Mesothelial cell of epicardium (in vitro differentiated cells): ENCODE results near the gene CASP3. TPM values are rescaled to one million over a fixed set of nuclear protein-coding genes. Genes with fewer than 3 reads are reported as not detected.

Experiments
- DNase-seq, 2 experiments: peaks; one replicate each; pipeline ENCODE4 v3.0.0; 2021; ENCODE audit warnings: low spot score in 2 of 2; ENCODE audit not compliant: unreplicated experiment in 2 of 2
- H3K27ac Mint-ChIP-seq: 2 replicates; pipeline ENCODE4 v1.8.0; 2021; ENCODE audit warnings: mixed read lengths
- H3K27me3 Mint-ChIP-seq: 2 replicates; pipeline ENCODE4 v1.8.0; 2021; ENCODE audit warnings: low read depth, mixed read lengths
- H3K36me3 Mint-ChIP-seq: 2 replicates; pipeline ENCODE4 v1.8.0; 2021; ENCODE audit warnings: mixed read lengths
- H3K4me1 Mint-ChIP-seq: 2 replicates; pipeline ENCODE4 v1.8.0; 2021; ENCODE audit warnings: mixed read lengths
- H3K4me3 Mint-ChIP-seq: 2 replicates; pipeline ENCODE4 v1.8.0; 2021; ENCODE audit warnings: mild to moderate bottlenecking, moderate library complexity, mixed read lengths
- H3K9me3 Mint-ChIP-seq: 2 replicates; pipeline ENCODE4 v1.8.0; 2021; ENCODE audit warnings: mixed read lengths
- total RNA-seq: library from RNA; stranded (reverse); gene quantifications from 3 replicates; pipeline ENCODE4 v1.2.1, GENCODE V29; 2021
- TF ChIP-seq, protein P1 (sequence below): fragments of 200-600 bp; sonication (generic); IDR thresholded peaks from one replicate; pipeline ENCODE4 v1.5.0; 2021; ENCODE audit warnings: antibody characterized with exemption; ENCODE audit not compliant: unreplicated experiment

CASP3 gene
- total RNA-seq, 1 donor from 2014 or later, result 21.0 TPM

DNA sequence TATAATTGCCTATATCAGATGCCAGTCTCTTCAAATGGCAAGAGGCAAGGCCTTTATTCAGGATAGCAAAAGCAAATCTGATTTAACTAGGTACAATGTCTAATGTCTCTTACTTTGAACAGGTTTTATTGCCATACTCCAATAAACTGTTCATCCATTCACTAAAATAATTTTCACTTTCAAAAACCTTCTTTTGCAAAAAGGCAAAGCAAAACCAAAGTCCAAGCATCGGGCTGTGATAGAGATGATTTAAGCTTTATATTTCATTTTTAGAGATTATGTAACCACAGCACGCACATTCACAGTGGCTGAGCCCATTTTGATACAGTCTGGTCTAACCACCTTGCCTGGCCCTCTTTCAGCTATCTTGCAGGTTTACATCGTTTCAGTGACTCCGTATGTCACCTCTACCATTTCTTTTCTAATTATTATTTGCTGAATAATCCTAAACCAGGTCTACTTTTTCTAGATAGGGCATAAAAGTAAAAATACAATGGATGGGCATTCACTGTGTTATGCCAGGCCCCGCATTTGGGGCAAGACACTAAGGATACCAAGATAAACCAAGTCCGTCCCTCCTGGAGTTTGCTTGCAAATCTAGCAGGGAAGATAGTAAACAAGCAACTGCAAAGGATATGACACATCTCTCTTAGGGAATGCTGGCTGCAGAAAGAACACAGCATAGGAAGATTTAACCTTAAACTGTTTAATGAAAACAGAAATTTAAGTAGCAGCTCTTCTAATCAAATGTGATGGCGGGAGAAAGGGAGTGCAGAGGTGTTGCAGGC is 1.8 kb downstream of the CASP3 start:
- DNase-seq, result no peak
- Mint-ChIP-seq H3K4me3 (peak overlapping the region; percentile 91), H3K9me3 (no peaks in the 10 kb centered on the region), H3K36me3 (peaks cover 6% of the 10 kb centered on the region), H3K4me1 (peaks cover 38% of the 10 kb centered on the region), H3K27ac (peak overlapping the region; percentile 94), H3K27me3 (no peaks in the 10 kb centered on the region)
- TF ChIP-seq, protein P1, sequence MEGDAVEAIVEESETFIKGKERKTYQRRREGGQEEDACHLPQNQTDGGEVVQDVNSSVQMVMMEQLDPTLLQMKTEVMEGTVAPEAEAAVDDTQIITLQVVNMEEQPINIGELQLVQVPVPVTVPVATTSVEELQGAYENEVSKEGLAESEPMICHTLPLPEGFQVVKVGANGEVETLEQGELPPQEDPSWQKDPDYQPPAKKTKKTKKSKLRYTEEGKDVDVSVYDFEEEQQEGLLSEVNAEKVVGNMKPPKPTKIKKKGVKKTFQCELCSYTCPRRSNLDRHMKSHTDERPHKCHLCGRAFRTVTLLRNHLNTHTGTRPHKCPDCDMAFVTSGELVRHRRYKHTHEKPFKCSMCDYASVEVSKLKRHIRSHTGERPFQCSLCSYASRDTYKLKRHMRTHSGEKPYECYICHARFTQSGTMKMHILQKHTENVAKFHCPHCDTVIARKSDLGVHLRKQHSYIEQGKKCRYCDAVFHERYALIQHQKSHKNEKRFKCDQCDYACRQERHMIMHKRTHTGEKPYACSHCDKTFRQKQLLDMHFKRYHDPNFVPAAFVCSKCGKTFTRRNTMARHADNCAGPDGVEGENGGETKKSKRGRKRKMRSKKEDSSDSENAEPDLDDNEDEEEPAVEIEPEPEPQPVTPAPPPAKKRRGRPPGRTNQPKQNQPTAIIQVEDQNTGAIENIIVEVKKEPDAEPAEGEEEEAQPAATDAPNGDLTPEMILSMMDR, result no peak

DNA sequence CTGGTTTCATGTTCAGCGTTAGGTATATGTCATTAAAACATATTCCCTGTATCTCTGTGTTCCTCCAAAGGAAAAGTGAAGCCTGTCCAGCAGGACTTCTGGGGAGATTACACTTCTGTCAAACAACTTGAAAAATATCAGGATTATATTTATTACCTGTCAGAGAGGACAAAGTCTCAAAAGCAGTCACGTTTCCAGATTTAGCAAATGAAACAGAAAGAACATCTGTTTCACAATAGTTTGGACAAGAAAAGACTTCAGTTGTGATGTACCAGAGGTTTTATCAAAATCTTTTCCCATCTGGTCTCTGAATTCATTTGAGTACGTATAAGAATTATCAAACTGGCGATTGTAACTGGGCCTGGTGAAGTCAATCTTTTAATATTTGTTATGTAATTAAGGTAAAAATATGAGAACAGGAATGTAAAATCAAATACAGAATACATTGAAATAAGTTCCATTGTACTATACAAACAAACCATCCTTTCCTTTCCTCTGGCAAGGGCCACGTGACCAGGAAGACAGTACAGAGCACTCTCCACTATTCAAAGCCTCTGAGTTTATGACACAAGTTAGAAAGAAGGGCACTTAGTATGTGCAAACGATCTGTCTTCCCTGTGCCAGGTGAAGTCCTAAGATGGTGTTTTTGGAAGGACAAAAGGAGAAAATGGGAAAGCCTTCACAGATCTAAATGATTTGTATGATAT is 3.2 kb downstream of the CASP3 start:
- Mint-ChIP-seq H3K9me3 (peaks cover 3% of the 10 kb centered on the region), H3K36me3 (peaks cover 13% of the 10 kb centered on the region), H3K4me3 (no peak overlapping the region), H3K27me3 (no peaks in the 10 kb centered on the region), H3K4me1 (peaks cover 34% of the 10 kb centered on the region), H3K27ac (no peak overlapping the region)
- no peak for DNase-seq
- TF ChIP-seq, protein P1, result no peak

DNA sequence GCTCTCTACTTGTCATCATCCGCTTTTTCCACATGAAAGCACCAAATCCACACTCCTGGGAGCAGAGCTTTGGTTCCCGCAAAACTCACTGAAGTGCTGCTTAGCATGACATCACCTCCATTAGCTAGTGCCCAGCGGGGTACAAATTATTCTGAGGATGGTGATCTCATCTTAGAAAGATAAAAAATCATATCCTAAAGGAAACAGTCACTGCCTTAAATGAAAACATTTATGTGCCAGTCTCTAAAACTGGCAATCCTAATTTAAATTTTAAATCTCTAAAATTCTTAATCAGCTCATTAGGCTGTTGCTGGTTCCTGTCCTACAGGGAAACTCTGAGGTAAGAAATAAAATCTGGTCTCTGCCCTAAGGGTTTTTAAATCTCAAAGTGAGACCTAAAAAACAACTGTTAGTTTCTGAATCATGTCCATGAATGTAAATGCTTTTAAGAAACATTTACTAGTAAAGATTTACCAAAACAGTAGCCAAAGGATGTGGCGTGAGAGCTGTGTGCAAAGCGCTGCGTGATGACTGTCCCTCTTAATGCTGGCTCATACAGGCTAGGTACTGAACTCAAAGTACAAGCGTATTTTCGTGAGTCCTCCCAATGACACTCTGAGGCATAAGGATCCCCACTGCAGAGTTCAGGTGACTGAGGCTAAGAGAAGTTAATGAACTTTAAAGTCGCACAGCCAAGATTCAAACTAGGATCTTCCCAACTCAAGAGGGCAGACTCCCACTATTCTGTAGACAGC is 4.5 kb downstream of the CASP3 start:
- no peak overlapping the region for H3K4me3 Mint-ChIP-seq
- no peak for DNase-seq
- TF ChIP-seq, protein P1, result no peak
- peaks cover 3% of the 10 kb centered on the region for H3K9me3 Mint-ChIP-seq
- H3K36me3 Mint-ChIP-seq, result peaks cover 13% of the 10 kb centered on the region
- peaks cover 24% of the 10 kb centered on the region for H3K4me1 Mint-ChIP-seq
- H3K27me3 Mint-ChIP-seq, result no peaks in the 10 kb centered on the region
- H3K27ac Mint-ChIP-seq, result no peak overlapping the region

DNA sequence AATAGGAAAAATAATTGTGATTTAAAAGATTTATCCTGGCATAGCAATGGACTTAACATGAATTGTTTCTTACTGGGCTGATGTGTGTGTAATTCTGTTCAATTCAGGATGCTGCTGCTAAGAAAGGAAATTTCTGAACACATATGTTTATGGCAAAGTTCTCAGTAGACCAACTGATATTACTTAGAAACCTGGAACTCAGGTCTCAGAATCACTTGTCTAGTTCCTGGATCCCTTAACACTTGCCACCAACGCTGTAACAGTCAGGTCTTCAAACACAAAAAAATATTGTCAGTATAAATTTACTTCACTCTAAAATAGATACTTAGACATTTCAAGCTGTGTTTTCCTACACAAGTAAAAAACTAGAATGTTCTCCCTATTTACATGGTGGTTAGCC is 5.5 kb downstream of the CASP3 start:
- no peak overlapping the region for H3K4me3 Mint-ChIP-seq

DNA sequence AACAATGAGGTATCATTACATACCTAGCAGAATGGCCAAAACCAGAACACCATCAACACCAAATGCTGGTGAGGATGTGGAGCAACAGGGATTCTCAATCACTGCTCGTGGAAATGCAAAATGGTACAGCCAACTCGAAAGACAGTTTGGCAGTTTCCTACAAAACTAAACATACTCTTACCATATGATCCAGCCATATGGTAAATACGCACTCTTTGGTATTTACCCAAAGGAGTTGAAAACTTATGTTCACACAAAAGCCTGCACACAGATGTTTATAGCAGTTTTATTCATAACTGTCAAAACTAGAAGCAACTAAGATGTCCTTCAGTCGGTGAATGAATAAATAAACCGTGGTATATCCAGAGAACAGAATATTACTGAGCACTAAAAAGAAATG is 7.8 kb downstream of the CASP3 start:
- H3K4me3 Mint-ChIP-seq, result no peak overlapping the region

More for the DNA sequence above, 5.5 kb downstream of the CASP3 start:
- DNase-seq, result no peak
- peaks cover 13% of the 10 kb centered on the region for H3K36me3 Mint-ChIP-seq
- no peak overlapping the region for H3K27ac Mint-ChIP-seq
- peaks cover 24% of the 10 kb centered on the region for H3K4me1 Mint-ChIP-seq
- no peaks in the 10 kb centered on the region for H3K27me3 Mint-ChIP-seq
- peaks cover 3% of the 10 kb centered on the region for H3K9me3 Mint-ChIP-seq
- TF ChIP-seq, protein P1, result no peak

More for the DNA sequence above, 7.8 kb downstream of the CASP3 start:
- Mint-ChIP-seq H3K4me1 (peaks cover 5% of the 10 kb centered on the region), H3K27ac (no peak overlapping the region), H3K36me3 (peaks cover 23% of the 10 kb centered on the region), H3K27me3 (no peaks in the 10 kb centered on the region), H3K9me3 (peaks cover 3% of the 10 kb centered on the region)
- DNase-seq, result no peak
- TF ChIP-seq, protein P1, result no peak
